GM21526 (cell line): Measurements from ENCODE around the gene CENPP.

Experiments used
- ATAC-seq: cut with Tn5 transposase; IDR thresholded peaks from one replicate; pipeline ENCODE4 v1.9.1; 2021; ENCODE audit warnings: moderate library complexity; ENCODE audit not compliant: unreplicated experiment, low FRiP score

CENPP gene

GRCh38 chr9:92312887-92313623 is 12.7 kb upstream of the CENPP start:
- ATAC-seq, result no peak

GRCh38 chr9:92313624-92314012 is 12.1 kb upstream of the CENPP start:
- no peak for ATAC-seq

GRCh38 chr9:92315456-92315855 is 10.3 kb upstream of the CENPP start:
- no peak for ATAC-seq

DNA sequence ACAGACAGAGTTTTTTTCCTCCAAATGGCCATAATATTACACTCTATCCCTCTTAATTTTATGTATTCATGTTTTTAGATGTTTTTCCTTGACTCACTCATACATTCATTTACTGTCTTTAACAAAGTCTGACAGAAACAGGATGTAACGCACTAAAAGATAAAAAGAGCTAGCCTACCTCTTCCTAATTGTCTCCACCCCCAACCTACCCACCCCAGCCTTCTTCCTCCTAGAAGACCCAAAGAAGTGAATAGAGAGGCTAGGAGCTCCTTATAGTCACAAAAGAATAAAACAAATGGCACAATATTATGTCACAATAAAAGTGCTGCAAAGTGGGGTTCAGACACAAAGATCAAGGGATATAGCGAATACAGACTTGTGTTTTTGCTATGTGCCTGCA is 1.3 kb upstream of the CENPP start:
- no peak for ATAC-seq

GRCh38 chr9:92324889-92325268 is 874 bp upstream of the CENPP start:
- peak; percentile 16 for ATAC-seq

GRCh38 chr9:92325991-92326500 is 293 bp downstream of the CENPP start:
- ATAC-seq, result no peak

DNA sequence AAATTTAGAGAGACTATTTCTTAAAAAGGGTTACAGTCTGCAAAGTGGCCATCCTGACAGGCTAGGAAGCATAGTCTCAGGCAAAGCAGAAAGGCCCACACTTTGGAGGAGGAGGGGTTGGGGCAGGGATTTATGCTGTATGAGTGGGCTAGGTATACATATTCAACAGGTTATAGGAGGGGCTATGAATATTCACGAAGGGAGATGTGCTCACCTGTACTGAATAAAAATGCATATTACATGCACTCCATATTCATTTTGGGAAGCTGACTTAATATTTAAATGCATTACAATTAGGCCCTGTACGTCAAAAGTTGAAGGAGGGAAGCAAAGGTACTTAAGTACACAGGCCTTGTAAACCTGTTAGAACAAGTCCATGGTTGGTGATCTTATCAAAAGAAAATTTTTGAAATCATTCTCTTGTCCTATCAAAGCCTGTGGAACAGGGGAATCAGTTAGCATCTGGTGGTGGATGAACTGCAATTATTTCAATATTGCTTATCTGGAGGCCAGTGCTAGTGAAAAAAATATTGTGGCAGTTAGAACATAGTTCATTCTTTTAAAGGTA is 1.6 kb downstream of the CENPP start:
- ATAC-seq, result no peak

DNA sequence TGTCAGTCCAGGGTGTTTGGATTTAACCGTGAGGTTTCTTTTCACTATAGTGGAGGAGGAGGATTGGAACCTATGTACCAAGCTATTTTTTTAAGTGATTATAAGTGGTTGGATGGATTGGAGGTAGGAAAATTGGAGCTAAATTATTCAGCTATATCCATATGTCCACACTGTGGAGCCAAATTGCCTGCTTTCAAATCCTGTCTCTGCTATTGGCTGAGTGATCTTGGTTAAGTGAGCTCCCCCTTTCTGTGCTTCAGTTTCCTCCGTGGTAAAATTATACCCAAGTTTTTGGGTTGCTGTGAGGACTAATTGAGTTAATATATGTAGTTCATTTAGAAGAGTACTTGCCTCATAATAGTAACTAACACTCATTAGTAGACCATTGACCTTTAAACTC is 2.5 kb downstream of the CENPP start:
- no peak for ATAC-seq

- no peak for ATAC-seq
These were observed 7.0 kb downstream of the CENPP start for GRCh38 chr9:92332577-92333281.

DNA sequence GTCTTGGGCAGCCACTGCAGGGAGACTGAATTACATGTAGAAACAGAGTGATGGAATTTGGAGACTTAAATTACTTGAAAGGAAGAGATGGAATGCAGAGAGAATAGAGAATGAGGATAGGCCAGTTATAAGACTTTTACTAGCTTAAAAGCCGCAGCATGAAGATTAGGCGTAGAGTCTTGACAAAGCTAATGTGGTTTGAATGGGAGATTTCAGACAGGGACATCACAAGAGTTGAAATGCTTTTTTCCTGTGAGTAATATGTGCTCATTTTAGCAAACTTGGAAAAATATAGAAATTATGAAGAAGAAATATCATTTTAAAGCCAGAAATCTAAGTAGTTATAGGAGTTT is 7.5 kb downstream of the CENPP start:
- no peak for ATAC-seq

- no peak for ATAC-seq
These were observed 15.8 kb downstream of the CENPP start for GRCh38 chr9:92341578-92341977.

DNA sequence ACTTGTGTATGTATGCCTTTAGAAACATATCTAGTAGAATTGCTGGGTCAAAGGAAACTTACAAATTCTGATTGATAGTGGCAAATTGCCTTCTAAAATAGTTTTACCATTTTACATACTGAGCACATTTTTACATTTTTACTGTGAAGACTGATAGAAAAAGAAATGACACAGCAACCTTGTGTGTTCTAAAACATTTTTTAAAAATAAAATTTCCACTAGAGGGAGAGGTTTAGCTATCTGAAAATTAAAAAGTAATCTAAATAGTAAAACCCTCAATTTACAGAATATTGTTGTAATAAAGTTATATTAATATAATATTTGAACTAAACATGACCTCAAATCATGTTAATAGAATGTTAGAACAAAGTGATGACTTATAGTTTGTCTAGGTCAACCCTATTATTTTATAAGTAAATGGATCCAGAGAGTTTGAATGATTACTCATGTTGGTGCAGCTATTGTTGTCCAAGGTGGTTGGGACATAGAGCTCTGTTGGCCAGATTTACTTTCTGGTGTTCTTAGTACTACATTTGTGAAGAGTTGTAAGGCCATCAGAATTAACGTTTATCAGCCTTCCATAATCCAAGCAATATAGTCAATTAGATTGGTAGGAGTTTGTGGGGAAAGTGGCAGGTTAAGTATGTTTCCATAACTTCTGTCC is 17.2 kb downstream of the CENPP start:
- ATAC-seq, result no peak

GRCh38 chr9:92345582-92345981 is 19.8 kb downstream of the CENPP start:
- ATAC-seq, result no peak

- ATAC-seq, result no peak
These were observed 24.3 kb downstream of the CENPP start for GRCh38 chr9:92349771-92350739.

GRCh38 chr9:92350740-92351133 is 25.0 kb downstream of the CENPP start:
- no peak for ATAC-seq

DNA sequence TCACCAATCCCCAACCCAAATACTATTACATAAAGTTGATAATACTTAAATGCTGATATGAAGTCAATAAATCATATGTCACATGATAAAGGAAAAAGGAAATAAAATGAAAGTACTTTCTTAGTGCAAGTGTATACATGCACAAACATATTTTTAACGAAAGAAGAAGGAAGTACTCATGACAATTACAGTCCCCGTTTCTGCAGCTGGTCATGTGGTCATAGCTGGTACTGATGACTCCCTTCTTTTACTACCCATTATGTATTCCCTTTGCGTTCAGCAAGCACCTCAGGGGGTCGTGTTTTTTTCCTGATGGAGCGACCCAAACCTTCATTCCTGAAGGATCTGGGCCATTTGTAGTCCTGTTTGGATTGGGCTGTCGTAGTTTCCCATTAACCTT is 27.3 kb downstream of the CENPP start:
- ATAC-seq, result no peak

- no peak for ATAC-seq
These were observed 33.7 kb downstream of the CENPP start for GRCh38 chr9:92359394-92359995.

GRCh38 chr9:92360083-92360482 is 34.3 kb downstream of the CENPP start:
- ATAC-seq, result no peak

- ATAC-seq, result no peak
These were observed 43.3 kb downstream of the CENPP start for GRCh38 chr9:92369075-92369474.

- no peak for ATAC-seq
These were observed 47.4 kb downstream of the CENPP start for GRCh38 chr9:92373167-92373566.
